Neural cell (in vitro differentiated cells): ENCODE measurements around the gene CDKAL1.

ENCODE experiments used
- EP300 ChIP-seq: fragments of 450-650 bp; conservative IDR thresholded peaks from 2 replicates; pipeline ENCODE4 v1.6.1; 2014; ENCODE audit warnings: antibody characterized with exemption, mild to moderate bottlenecking, moderate library complexity; ENCODE audit not compliant: poor library complexity, severe bottlenecking
- EZH2 ChIP-seq: fragments of 200-600, 300-800 bp; shearing (Covaris generic), sonication (generic); IDR thresholded peaks from 2 replicates; pipeline ENCODE4 v1.6.1; 2014; ENCODE audit warnings: antibody characterized with exemption, low read length, borderline replicate concordance, mild to moderate bottlenecking; ENCODE audit not compliant: insufficient read depth, poor library complexity, severe bottlenecking
- MXI1 ChIP-seq: fragments of 450-650 bp; conservative IDR thresholded peaks from 2 replicates; pipeline ENCODE4 v1.6.1; 2014; ENCODE audit warnings: antibody characterized with exemption, mild to moderate bottlenecking; ENCODE audit not compliant: poor library complexity, severe bottlenecking
- POLR2AphosphoS5 ChIP-seq: IDR thresholded peaks from 2 replicates; pipeline ENCODE4 v1.6.1; 2012
- RAD21 ChIP-seq: fragments of 450-650 bp; conservative IDR thresholded peaks from 2 replicates; pipeline ENCODE4 v1.6.1; 2014; ENCODE audit warnings: antibody characterized with exemption, mild to moderate bottlenecking, moderate library complexity
- SMC3 ChIP-seq: fragments of 450-650 bp; conservative IDR thresholded peaks from 2 replicates; pipeline ENCODE4 v1.6.1; 2014; ENCODE audit warnings: antibody characterized with exemption, mild to moderate bottlenecking, moderate library complexity; ENCODE audit not compliant: poor library complexity
- TAF1 ChIP-seq: IDR thresholded peaks from 2 replicates; pipeline ENCODE4 v1.6.1; 2012; ENCODE audit warnings: low read depth
- TF ChIP-seq, protein P1 (sequence below): fragments of 450-650 bp; IDR thresholded peaks from 2 replicates; pipeline ENCODE4 v1.5.1; 2014; ENCODE audit warnings: antibody characterized with exemption, mild to moderate bottlenecking, moderate library complexity; ENCODE audit not compliant: poor library complexity, severe bottlenecking
- TF ChIP-seq, protein P2 (sequence below): IDR thresholded peaks from 2 replicates; pipeline ENCODE4 v1.6.1; 2012; ENCODE audit warnings: borderline replicate concordance

DNA sequence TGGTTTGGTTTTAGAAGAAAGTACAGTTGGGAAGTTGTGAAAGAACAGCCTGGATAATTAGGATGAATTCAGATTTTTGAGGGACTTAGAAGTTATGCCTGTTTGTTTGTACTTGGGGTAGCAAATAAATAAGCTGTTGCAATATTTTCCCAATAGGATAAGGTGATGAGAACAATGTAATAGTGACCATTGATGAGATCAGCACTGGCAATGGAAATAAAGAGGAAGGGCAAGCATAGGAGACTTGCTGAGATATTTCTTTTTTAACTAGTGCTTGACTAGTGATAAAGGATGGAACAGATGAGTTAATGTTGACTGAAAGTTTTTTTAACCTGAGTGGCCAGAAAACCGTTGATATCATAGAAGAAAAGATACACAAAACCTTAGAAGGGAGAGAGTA is 498.8 kb downstream of the CDKAL1 start:
- TF ChIP-seq, protein P1, sequence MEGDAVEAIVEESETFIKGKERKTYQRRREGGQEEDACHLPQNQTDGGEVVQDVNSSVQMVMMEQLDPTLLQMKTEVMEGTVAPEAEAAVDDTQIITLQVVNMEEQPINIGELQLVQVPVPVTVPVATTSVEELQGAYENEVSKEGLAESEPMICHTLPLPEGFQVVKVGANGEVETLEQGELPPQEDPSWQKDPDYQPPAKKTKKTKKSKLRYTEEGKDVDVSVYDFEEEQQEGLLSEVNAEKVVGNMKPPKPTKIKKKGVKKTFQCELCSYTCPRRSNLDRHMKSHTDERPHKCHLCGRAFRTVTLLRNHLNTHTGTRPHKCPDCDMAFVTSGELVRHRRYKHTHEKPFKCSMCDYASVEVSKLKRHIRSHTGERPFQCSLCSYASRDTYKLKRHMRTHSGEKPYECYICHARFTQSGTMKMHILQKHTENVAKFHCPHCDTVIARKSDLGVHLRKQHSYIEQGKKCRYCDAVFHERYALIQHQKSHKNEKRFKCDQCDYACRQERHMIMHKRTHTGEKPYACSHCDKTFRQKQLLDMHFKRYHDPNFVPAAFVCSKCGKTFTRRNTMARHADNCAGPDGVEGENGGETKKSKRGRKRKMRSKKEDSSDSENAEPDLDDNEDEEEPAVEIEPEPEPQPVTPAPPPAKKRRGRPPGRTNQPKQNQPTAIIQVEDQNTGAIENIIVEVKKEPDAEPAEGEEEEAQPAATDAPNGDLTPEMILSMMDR, result no peak
- no peak for TF ChIP-seq POLR2AphosphoS5
- TF ChIP-seq RAD21, result no peak
- no peak for TF ChIP-seq TAF1
- TF ChIP-seq SMC3, result no peak
- no peak for TF ChIP-seq EZH2
- TF ChIP-seq EP300, result no peak
- TF ChIP-seq MXI1, result no peak
- TF ChIP-seq, protein P2, sequence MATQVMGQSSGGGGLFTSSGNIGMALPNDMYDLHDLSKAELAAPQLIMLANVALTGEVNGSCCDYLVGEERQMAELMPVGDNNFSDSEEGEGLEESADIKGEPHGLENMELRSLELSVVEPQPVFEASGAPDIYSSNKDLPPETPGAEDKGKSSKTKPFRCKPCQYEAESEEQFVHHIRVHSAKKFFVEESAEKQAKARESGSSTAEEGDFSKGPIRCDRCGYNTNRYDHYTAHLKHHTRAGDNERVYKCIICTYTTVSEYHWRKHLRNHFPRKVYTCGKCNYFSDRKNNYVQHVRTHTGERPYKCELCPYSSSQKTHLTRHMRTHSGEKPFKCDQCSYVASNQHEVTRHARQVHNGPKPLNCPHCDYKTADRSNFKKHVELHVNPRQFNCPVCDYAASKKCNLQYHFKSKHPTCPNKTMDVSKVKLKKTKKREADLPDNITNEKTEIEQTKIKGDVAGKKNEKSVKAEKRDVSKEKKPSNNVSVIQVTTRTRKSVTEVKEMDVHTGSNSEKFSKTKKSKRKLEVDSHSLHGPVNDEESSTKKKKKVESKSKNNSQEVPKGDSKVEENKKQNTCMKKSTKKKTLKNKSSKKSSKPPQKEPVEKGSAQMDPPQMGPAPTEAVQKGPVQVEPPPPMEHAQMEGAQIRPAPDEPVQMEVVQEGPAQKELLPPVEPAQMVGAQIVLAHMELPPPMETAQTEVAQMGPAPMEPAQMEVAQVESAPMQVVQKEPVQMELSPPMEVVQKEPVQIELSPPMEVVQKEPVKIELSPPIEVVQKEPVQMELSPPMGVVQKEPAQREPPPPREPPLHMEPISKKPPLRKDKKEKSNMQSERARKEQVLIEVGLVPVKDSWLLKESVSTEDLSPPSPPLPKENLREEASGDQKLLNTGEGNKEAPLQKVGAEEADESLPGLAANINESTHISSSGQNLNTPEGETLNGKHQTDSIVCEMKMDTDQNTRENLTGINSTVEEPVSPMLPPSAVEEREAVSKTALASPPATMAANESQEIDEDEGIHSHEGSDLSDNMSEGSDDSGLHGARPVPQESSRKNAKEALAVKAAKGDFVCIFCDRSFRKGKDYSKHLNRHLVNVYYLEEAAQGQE, result no peak
